Right lobe of liver (tissue), 6 donors: ENCODE results near the gene FMNL2. TPM values are rescaled to one million over a fixed set of nuclear protein-coding genes. Genes with fewer than 3 reads are reported as not detected.
A peak's percentile ranks its signal among the peaks of the same experiment; 100 is the strongest.

Experiments used
- ATAC-seq, 4 donors: fragments of 200-7000 bp; cut with Tn5 transposase; one replicate each; pipeline ENCODE4 v1.9.1; 2020; ENCODE audit warnings: mild to moderate bottlenecking in 4 of 4, moderate library complexity in 4 of 4
- DNase-seq, 3 donors: peaks; one replicate each; pipeline ENCODE4 v3.0.0-alpha.2; 2020
- H3K27ac ChIP-seq, 3 donors: fragments of 200-600 bp; one replicate each; pipeline ENCODE4 v1.8.0; 2022
- H3K27me3 ChIP-seq, 2 donors: fragments of 200-600 bp; one replicate each; pipeline ENCODE4 v1.8.0; 2022
- H3K36me3 ChIP-seq, 4 donors: fragments of 200-600 bp; sonication (generic) in 1 of 4; one replicate each; pipeline versions ENCODE4 v1.5.1 to v1.8.0; 2017 to 2022; ENCODE audit warnings: control low read depth in 1 of 4
- H3K4me1 ChIP-seq, 4 donors: fragments of 200-600 bp; sonication (generic) in 1 of 4; one replicate each; pipeline versions ENCODE4 v1.5.1 to v1.8.0; 2017 to 2022; ENCODE audit warnings: control low read depth in 1 of 4
- H3K4me3 ChIP-seq, 3 donors: fragments of 200-600 bp; one replicate each; pipeline ENCODE4 v1.8.0; 2022
- H3K9me3 ChIP-seq, 4 donors: fragments of 200-600 bp; sonication (generic) in 1 of 4; one replicate each; pipeline versions ENCODE4 v1.5.1 to v1.8.0; 2017 to 2022; ENCODE audit warnings: control low read depth in 1 of 4
- CTCF ChIP-seq, 4 donors: fragments of 200-600 bp in 3 of 4; fragments of 450-650 bp in 1 of 4; IDR thresholded peaks; one replicate each; pipeline versions ENCODE4 v1.5.1 to v1.8.0; 2016 to 2022; ENCODE audit warnings: antibody characterized with exemption in 4 of 4, mild to moderate bottlenecking in 2 of 4
- POLR2A ChIP-seq: fragments of 450-650 bp; IDR thresholded peaks from one replicate; pipeline ENCODE4 v1.6.1; 2017; ENCODE audit warnings: antibody characterized with exemption, mild to moderate bottlenecking
- WGBS: methylation state at CpG from one replicate; pipeline ENCODE4 v1.1.6; 2018; ENCODE audit warnings: low coverage, low lambda C conversion rate; ENCODE audit not compliant: insufficient coverage; ENCODE audit errors: missing lambda C conversion rate; 5-methylcytosine and 5-hydroxymethylcytosine counted together
- intact Hi-C, 2 donors: fragments of 100-400 bp; cut with DNase I; formaldehyde crosslinking; loops; one replicate each; pipeline versions ENCODE4 v1.11.2 to v1.14.1; 2022
- total RNA-seq, 6 experiments: library from RNA; depleted of rRNA in 2 of 6; stranded (reverse); fragments of >200 nt in 2 of 6; fragmentation: NEBNext Ultra II Directional in 3 of 6; extraction: Animal tissue kit (Norgen Biotek cat#: 25700) in 3 of 6; gene quantifications; one replicate each; pipeline versions ENCODE4 v1.1.0 to v1.2.4, GENCODE V29; 2016 to 2023
- donor health status: DM: no; HTN: yes; CAD: no.
- donor health status: DM: no; HTN: no; CAD: no.
- donor health status: DM: no; HTN: no; CAD: no.
- donor health status: DM: no; HTN: yes; CAD: no.
- donor health status: DM: no; HTN: yes; CAD: no.

FMNL2 gene
- total RNA-seq, 6 experiments from 2014 or later, result 3.5 to 12.1 (median 7.1) TPM

- DNase-seq, result no peak
- Histone ChIP-seq H3K4me3 (no peak overlapping the region), H3K4me1 (no peaks in the 10 kb centered on the region), H3K36me3 (no peaks in the 10 kb centered on the region), H3K27me3 (no peaks in the 10 kb centered on the region), H3K27ac (no peak overlapping the region), H3K9me3 (no peaks in the 10 kb centered on the region)
- ATAC-seq, result no peak
- TF ChIP-seq POLR2A (no peak), CTCF (IDR thresholded peaks at IDR 0.05) (no peak)
- WGBS, result 47% methylated on average over 3 of the region's 7 CpGs
- intact Hi-C loops, result no loop called here
Observed at GRCh38 chr2:152587187-152587947, 252.4 kb downstream of the FMNL2 start.

GRCh38 chr2:152588998-152589397 lies 254.0 kb downstream of the FMNL2 start:
- H3K9me3 ChIP-seq, result no peaks in the 10 kb centered on the region
- H3K36me3 ChIP-seq, result no peaks in the 10 kb centered on the region
- 84% methylated on average over 4 of the region's 6 CpGs for WGBS
- H3K4me1 ChIP-seq, result no peaks in the 10 kb centered on the region
- intact Hi-C loops, result no loop called here
- ATAC-seq (no peak), DNase-seq (no peak)
- H3K4me3 ChIP-seq, result no peak overlapping the region
- H3K27me3 ChIP-seq, result no peaks in the 10 kb centered on the region
- TF ChIP-seq POLR2A (no peak), CTCF (IDR thresholded peaks at IDR 0.05) (no peak)
- no peak overlapping the region for H3K27ac ChIP-seq

- Histone ChIP-seq H3K36me3 (no peaks in the 10 kb centered on the region), H3K9me3 (no peaks in the 10 kb centered on the region), H3K27me3 (no peaks in the 10 kb centered on the region), H3K4me1 (no peaks in the 10 kb centered on the region), H3K27ac (no peak overlapping the region), H3K4me3 (no peak overlapping the region)
- no peak for TF ChIP-seq POLR2A
- no peak for TF ChIP-seq CTCF (IDR thresholded peaks at IDR 0.05)
- WGBS, result 63% methylated on average over 1 of the region's 6 CpGs
- ATAC-seq, result peak; percentile 49 to 87 (median 70)
- no peak for DNase-seq
- intact Hi-C loops, result no loop called here
Observed at GRCh38 chr2:152594022-152594766, 259.2 kb downstream of the FMNL2 start.

GRCh38 chr2:152594792-152595191 lies 259.8 kb downstream of the FMNL2 start:
- DNase-seq (no peak), ATAC-seq (no peak)
- no peak for TF ChIP-seq POLR2A
- Histone ChIP-seq H3K27ac (no peak overlapping the region), H3K27me3 (no peaks in the 10 kb centered on the region), H3K4me1 (no peaks in the 10 kb centered on the region), H3K36me3 (no peaks in the 10 kb centered on the region), H3K9me3 (no peaks in the 10 kb centered on the region), H3K4me3 (no peak overlapping the region)
- 52% methylated on average over 3 of the region's 3 CpGs for WGBS
- intact Hi-C loops, result no loop called here
